Epithelial cell of prostate (primary cell): ENCODE measurements around the gene OR1A2.
"Not testable (repeated sequence)": the region's sequence is repeated elsewhere in the genome, so short reads cannot be mapped to it uniquely, and the experiment has no call there.

ENCODE experiments used
- DNase-seq: peaks from one replicate; pipeline ENCODE4 v3.0.0-alpha.2; 2011; ENCODE audit warnings: low read depth, low spot score
- H3K27ac ChIP-seq: fragments of 450-650 bp; 2 replicates; pipeline ENCODE4 v1.5.1; 2017; ENCODE audit warnings: mild to moderate bottlenecking

OR1A2 gene

DNA sequence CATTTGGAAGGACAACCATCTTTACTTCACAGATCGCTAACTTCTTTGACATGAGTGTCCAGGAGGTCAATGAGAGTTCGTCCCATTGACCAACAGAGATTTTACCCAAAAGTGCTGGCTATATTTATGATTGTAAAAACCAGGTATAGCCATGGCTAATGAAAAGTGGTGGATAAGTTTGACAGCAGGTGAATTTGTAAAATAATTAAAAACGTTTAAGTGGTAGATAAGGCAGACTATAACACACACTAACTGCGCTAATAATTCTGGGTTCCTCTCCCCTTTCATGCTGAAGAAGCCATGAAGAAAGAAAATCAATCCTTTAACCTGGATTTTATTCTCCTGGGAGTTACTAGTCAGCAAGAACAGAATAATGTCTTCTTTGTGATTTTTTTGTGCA lies at the start of gene OR1A2:
Gene OR1A2, plus strand, starts transcription at position 301 of the 400 bp plus-strand sequence. Its CDS starts 0 bp downstream, at position 301.
- DNase-seq = no peak
- no peak within 1 kb of the TSS for H3K27ac ChIP-seq

- H3K27ac ChIP-seq = no peak overlapping the region
- DNase-seq = no peak
These were observed 40.1 kb upstream of the OR1A2 start for GRCh38 chr17:3157218-3157617.

- H3K27ac ChIP-seq = no peak overlapping the region
- DNase-seq = no peak
These were observed 29.7 kb upstream of the OR1A2 start for GRCh38 chr17:3167574-3167973.

- DNase-seq = no peak
These were observed 7.4 kb upstream of the OR1A2 start for GRCh38 chr17:3189961-3190360.

GRCh38 chr17:3207367-3207766 lies 10.0 kb downstream of the OR1A2 start, which contains the start of gene OR1A1:
Gene OR1A1 (plus strand): TSS chr17:3207667. CDS start chr17:3215621, 7,954 bp downstream.
- DNase-seq = no peak

More at GRCh38 chr17:3189961-3190360, 7.4 kb upstream of the OR1A2 start:
- H3K27ac ChIP-seq = no peak overlapping the region

DNA sequence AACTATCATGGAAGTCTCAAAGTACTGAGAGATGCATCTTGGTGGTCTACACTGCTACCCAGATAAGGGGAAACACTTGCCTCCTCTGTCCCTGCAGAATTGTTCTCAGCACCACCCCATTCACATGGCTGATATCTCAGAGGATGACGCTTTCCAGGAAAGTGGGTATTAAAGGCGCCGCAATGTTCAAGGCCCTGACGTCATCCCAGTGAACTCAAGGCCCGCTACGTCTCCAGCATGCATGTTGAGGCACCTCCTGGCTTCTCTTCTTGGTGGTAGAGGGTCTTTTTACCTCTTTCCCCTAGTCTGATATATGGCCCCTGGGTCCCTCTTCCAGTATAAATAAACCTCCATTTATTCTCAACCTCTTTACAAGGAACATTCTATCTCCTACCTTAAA lies 11.2 kb downstream of the OR1A2 start:
- no peak for DNase-seq
- no peak overlapping the region for H3K27ac ChIP-seq

More at GRCh38 chr17:3207367-3207766, 10.0 kb downstream of the OR1A2 start, which contains the start of gene OR1A1:
- H3K27ac ChIP-seq = no peak within 1 kb of the TSS

DNA sequence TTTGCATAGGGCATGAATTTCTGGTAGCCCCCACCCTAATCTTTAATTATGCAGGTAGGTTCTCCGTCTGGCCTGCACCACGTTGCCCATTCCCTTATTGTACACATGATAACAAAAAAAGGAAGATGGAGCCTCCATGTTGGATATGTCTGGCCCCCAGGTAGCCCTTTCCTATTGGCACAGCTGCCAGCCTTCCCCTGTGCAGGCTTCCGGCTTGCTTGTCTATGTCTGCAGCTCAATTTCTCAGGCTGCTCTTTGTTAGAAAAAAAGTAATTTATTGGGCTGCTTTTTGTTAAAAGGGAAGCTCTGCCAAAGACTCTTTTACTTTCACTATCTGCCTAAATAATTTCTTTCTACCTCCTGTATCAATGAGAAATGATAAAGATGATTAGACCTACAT lies 15.7 kb downstream of the OR1A2 start:
- no peak overlapping the region for H3K27ac ChIP-seq
- no peak for DNase-seq

DNA sequence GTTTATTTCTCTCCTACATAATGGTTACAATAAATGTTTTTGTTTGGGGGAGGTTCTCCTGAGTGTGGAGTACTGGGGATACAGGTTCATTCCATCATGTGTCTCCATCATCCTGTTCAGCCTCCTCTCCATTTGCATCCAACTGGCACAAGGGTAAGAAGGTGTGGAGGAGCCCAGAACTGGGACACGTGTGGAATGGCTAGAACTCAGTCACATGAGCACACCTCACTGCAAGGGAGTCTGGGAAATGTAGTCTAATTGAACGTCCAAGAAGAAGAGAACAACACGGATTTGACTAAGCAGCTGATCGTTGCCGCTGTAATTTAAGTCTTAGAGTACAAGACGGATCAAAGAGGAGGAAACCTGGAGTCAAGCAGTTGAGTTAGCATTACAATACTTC lies 16.3 kb downstream of the OR1A2 start:
- no peak overlapping the region for H3K27ac ChIP-seq
- DNase-seq = no peak

- DNase-seq, H3K27ac ChIP-seq: not testable (repeated sequence)
These were observed 22.7 kb downstream of the OR1A2 start for GRCh38 chr17:3219978-3220377.

DNA sequence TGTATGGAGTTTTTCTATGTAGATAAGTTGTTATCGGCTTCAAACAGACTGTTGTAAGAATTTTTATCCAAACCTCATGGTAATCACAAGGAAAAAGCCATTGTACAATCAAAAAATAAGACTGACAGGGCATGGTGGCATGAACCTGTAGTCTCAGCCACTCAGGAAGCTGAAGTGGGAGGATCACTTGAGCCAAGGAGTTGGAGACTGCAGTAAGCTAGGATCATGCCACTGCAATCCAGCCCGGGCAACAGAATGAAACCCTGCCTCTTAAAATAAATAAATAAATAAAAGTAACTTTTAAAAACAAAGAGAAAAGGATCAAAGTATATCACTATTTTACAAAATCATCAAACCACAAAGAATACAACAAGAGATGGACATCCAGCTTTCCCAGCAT lies 24.5 kb downstream of the OR1A2 start:
- no peak for DNase-seq
- H3K27ac ChIP-seq = no peak overlapping the region

GRCh38 chr17:3222505-3222904 lies 25.2 kb downstream of the OR1A2 start:
- no peak overlapping the region for H3K27ac ChIP-seq
- no peak for DNase-seq

DNA sequence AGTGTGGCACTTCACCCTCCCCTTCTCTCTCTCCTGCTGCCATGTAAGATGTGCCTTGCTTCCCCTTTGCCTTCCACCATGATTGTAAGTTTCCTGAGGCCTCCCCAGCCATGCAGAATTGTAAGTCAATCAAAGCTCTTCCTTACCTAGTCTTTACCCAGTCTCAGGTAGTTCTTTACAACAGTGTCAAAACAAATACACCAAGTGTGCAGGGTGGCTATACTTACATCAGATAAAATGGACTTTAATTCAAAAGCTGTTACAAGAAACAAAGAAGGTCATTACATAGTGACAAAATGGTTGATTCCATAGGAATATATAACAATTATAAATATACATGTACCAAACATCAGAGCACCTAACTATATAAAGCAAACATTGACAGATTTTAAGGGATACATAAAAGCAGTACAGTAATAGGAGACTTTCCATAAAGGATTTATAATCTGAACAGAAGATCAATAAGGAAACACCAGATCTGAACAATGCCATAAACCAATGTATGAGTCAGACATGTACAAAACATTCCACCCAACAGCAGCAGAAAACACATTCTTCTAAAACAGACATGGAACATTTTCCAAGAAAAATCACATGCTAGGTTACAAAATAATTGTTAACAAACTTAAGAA lies 27.5 kb downstream of the OR1A2 start:
- DNase-seq, H3K27ac ChIP-seq: not testable (repeated sequence)

GRCh38 chr17:3232300-3232699 lies 35.0 kb downstream of the OR1A2 start:
- DNase-seq, H3K27ac ChIP-seq: not testable (repeated sequence)

DNA sequence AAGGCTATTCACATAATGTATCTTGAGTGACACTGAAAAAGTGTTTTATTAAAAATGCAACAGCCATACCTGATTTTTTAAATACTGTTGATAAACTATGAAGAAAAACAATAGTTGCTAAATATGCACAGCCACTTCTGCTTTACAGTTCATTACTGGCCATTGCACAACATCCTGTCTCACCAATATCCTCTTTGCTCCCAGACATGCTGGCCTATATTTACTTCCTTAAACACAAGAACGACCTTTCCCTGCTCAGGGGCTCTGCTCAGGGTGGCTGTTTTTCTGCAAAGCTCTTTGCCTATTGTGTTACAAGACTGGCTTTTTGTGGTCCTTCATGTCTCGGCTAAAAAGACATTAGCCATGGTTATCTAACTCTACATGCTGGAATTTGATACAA lies 41.4 kb downstream of the OR1A2 start:
- H3K27ac ChIP-seq, DNase-seq: not testable (repeated sequence)

- not testable (repeated sequence) for H3K27ac ChIP-seq, DNase-seq
These were observed 43.7 kb downstream of the OR1A2 start for GRCh38 chr17:3241044-3241443.

DNA sequence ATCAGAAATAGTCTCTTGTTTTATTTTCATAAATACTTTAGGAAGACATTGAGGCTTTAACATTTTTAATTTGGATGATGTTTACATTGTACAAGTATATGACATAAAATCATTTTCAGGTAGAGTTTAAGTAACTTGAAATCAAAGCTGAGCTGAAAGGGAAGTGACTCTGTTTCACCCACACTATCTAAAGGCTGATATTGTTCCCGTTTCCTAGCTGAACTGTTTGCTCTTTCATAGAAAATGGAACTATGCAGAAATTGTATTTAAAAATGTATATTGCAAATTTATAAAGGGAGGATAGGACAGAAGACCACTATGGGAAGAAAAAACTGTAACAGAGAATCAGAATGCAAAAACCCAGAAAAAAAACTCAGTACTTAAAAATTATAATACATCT lies 47.5 kb downstream of the OR1A2 start:
- not testable (repeated sequence) for DNase-seq, H3K27ac ChIP-seq
